AG04450 (cell line): ENCODE results near the gene FSCN2. TPM values are rescaled to one million over a fixed set of nuclear protein-coding genes. Genes with fewer than 3 reads are reported as not detected.
A peak's percentile ranks its signal among the peaks of the same experiment; 100 is the strongest.

Experiments used
- CTCF ChIA-PET: fragments of 300-600, 350-600 bp; formaldehyde crosslinking; extraction: SDS; loops from one replicate; lab custom pipeline; 2022; ENCODE audit warnings: antibody characterized with exemption, inconsistent platforms; lab: Charles Lee
- POLR2A ChIA-PET: fragments of 350-600 bp; formaldehyde crosslinking; extraction: SDS; loops from one replicate; lab custom pipeline; 2021; ENCODE audit warnings: antibody characterized with exemption, inconsistent platforms; lab: Yijun Ruan, JAX
- DNase-seq: peaks from one replicate; pipeline ENCODE4 v3.0.0-alpha.2; 2011; ENCODE audit warnings: low read depth, low spot score
- H3K27ac ChIP-seq: one replicate; pipeline ENCODE4 v1.5.1; 2012; ENCODE audit warnings: low read depth, low read length, control low read depth
- H3K27me3 ChIP-seq: one replicate; pipeline ENCODE4 v1.6.0; 2012; ENCODE audit warnings: low read length; ENCODE audit not compliant: control insufficient read depth, insufficient read depth
- H3K4me3 ChIP-seq: 2 replicates; pipeline ENCODE4 v1.5.1; 2011; ENCODE audit warnings: mild to moderate bottlenecking, low read depth, low read length, control low read depth
- H3K9me3 ChIP-seq: 2 replicates; pipeline ENCODE4 v1.5.1; 2012; ENCODE audit warnings: low read length; ENCODE audit not compliant: control insufficient read depth, insufficient read depth
- CTCF ChIP-seq: IDR thresholded peaks from 2 replicates; pipeline ENCODE4 v1.5.1; 2011; ENCODE audit warnings: low read depth, low read length, control low read depth, inconsistent platforms
- polyA plus RNA-seq: library from polyadenylated mRNA; depleted of rRNA; stranded (reverse); fragments of >200 nt; gene quantifications from 2 replicates; pipeline ENCODE4 v1.2.3, GENCODE V29; 2011

FSCN2 gene
- polyA plus RNA-seq, 1 experiment, result 0.26 TPM

- Histone ChIP-seq H3K9me3 (no peaks in the 10 kb centered on the region), H3K27me3 (no peaks in the 10 kb centered on the region), H3K4me3 (no peak overlapping the region), H3K27ac (no peak overlapping the region)
- no peak for DNase-seq
- POLR2A ChIA-PET, result interaction anchor here (0.6 to 1.6 kb wide), 3 partner anchors 12 to 370 kb away, joined by 4 to 8 read pairs (median 8); no protein-coding TSS in a partner anchor
- CTCF ChIA-PET, result interaction anchor here (1.8 kb wide), 1 partner anchor 37 kb away, joined by 8 read pairs; no protein-coding TSS in a partner anchor
- TF ChIP-seq CTCF, result no peak
Observed at GRCh38 chr17:81564778-81565177, 36.6 kb downstream of the FSCN2 start.

GRCh38 chr17:81565231-81565630, 37.1 kb downstream of the FSCN2 start:
- H3K27ac ChIP-seq, result no peak overlapping the region
- TF ChIP-seq CTCF, result no peak
- no peaks in the 10 kb centered on the region for H3K27me3 ChIP-seq
- no peak for DNase-seq
- ChIA-PET CTCF (interaction anchor here (4.8 kb wide), 1 partner anchor 36 kb away, joined by 28 read pairs; no protein-coding TSS in a partner anchor), POLR2A (no interaction called here)
- no peaks in the 10 kb centered on the region for H3K9me3 ChIP-seq
- no peak overlapping the region for H3K4me3 ChIP-seq

- Histone ChIP-seq H3K9me3 (no peaks in the 10 kb centered on the region), H3K27ac (peak overlapping the region; percentile 89), H3K4me3 (peak overlapping the region; percentile 44), H3K27me3 (no peaks in the 10 kb centered on the region)
- TF ChIP-seq CTCF, result no peak
- CTCF ChIA-PET, result interaction anchor here (4.8 kb wide), 1 partner anchor 34 kb away, joined by 28 read pairs; no protein-coding TSS in a partner anchor
- POLR2A ChIA-PET, result interaction anchor here (0.7 to 2.0 kb wide), 10 partner anchors 9 to 172 kb away, joined by 3 to 25 read pairs (median 6); partner anchors contain the start of genes BAHCC1 and FAAP100
- DNase-seq, result peak; percentile 79
Observed at GRCh38 chr17:81566461-81567126, 38.4 kb downstream of the FSCN2 start.

- no peaks in the 10 kb centered on the region for H3K9me3 ChIP-seq
- peak overlapping the region; percentile 44 for H3K4me3 ChIP-seq
- H3K27me3 ChIP-seq, result no peaks in the 10 kb centered on the region
- DNase-seq, result no peak
- ChIA-PET POLR2A (interaction anchor here (0.7 to 2.0 kb wide), 8 partner anchors 9 to 172 kb away, joined by 3 to 25 read pairs (median 8); partner anchors contain the start of genes BAHCC1 and FAAP100), CTCF (interaction anchor here (4.8 kb wide), 1 partner anchor 34 kb away, joined by 28 read pairs; no protein-coding TSS in a partner anchor)
- no peak for TF ChIP-seq CTCF
- H3K27ac ChIP-seq, result peak overlapping the region; percentile 89
Observed at GRCh38 chr17:81567191-81567590, 39.0 kb downstream of the FSCN2 start.

- no peaks in the 10 kb centered on the region for H3K27me3 ChIP-seq
- TF ChIP-seq CTCF, result no peak
- peak overlapping the region; percentile 21 for H3K27ac ChIP-seq
- H3K4me3 ChIP-seq, result no peak overlapping the region
- POLR2A ChIA-PET, result no interaction called here
- H3K9me3 ChIP-seq, result no peaks in the 10 kb centered on the region
- CTCF ChIA-PET, result interaction anchor here (4.8 kb wide), 1 partner anchor 33 kb away, joined by 28 read pairs; no protein-coding TSS in a partner anchor
- DNase-seq, result no peak
Observed at GRCh38 chr17:81568416-81568815, 40.2 kb downstream of the FSCN2 start.
